Vagina (tissue), 2 donors: ENCODE data around the gene PCGF3.

ENCODE experiments used
- POLR2A ChIP-seq, 2 donors: fragments of 450-650 bp; IDR thresholded peaks; one replicate each; pipeline ENCODE4 v1.6.1; 2017; ENCODE audit warnings: antibody characterized with exemption in 2 of 2, mild to moderate bottlenecking in 2 of 2, moderate library complexity in 2 of 2
- TF ChIP-seq, protein P1 (sequence below), 3 experiments: fragments of 450-650 bp in 2 of 3; fragments of 200-600 bp in 1 of 3; sonication (generic) in 1 of 3; IDR thresholded peaks; one replicate each; pipeline ENCODE4 v1.5.1; 2017 to 2019; ENCODE audit warnings: antibody characterized with exemption in 3 of 3, mild to moderate bottlenecking in 2 of 3, moderate library complexity in 2 of 3

DNA sequence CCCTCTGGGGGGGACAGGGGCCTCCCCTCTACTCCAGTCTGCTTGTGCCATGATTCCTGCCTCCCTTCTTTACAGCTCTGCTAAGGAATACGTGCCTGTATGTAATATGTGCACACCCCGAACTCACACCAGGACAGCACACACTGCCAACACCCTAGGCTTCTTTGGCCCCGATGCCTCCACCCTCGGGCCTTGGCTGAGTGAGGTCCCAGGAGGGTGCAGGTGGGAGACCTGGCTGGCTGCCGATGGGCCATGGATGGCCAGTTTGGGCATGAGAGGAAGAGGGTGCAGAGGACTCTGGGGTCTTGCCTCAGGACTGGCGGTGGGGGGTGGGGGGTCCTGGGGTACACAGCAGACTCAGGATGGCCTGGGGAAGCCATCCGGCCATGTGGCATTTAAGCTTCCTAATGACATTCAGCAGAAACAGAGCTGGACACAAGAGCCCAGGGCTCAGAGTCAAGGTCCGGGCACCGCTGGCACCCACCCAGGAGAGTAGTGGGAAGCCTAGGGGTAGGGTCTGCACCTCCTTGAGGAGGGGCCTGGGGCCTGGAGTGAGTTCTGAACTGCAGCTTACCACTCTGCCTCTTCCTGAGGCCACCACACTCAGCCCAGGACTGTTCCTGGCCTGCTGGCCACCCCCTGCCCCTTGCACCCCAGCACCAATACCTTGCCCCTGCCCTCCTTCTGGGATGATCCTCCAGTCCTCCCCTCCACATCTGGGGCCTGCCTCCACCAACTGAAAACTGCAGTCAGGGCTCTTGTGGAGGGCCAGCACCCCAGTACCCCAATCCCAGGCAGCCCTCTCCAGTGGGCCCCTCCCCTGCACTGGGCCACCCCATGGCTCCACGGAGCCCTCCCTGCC is 2.1 kb upstream of the PCGF3 start:
- TF ChIP-seq, protein P1, sequence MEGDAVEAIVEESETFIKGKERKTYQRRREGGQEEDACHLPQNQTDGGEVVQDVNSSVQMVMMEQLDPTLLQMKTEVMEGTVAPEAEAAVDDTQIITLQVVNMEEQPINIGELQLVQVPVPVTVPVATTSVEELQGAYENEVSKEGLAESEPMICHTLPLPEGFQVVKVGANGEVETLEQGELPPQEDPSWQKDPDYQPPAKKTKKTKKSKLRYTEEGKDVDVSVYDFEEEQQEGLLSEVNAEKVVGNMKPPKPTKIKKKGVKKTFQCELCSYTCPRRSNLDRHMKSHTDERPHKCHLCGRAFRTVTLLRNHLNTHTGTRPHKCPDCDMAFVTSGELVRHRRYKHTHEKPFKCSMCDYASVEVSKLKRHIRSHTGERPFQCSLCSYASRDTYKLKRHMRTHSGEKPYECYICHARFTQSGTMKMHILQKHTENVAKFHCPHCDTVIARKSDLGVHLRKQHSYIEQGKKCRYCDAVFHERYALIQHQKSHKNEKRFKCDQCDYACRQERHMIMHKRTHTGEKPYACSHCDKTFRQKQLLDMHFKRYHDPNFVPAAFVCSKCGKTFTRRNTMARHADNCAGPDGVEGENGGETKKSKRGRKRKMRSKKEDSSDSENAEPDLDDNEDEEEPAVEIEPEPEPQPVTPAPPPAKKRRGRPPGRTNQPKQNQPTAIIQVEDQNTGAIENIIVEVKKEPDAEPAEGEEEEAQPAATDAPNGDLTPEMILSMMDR (IDR thresholded peaks at IDR 0.05), result no peak
- TF ChIP-seq POLR2A (IDR thresholded peaks at IDR 0.05), result no peak
